Spleen (tissue), 7 donors: ENCODE measurements around the gene RERE.

Experiments used
- POLR2A ChIP-seq, 3 donors: fragments of 450-650 bp; IDR thresholded peaks; one replicate each; pipeline ENCODE4 v1.5.1; 2017; ENCODE audit warnings: antibody characterized with exemption in 3 of 3, mild to moderate bottlenecking in 1 of 3
- POLR2AphosphoS5 ChIP-seq, 3 donors: sonication (generic); formaldehyde crosslinking; IDR thresholded peaks; one replicate each; pipeline ENCODE4 v1.5.1; 2017; ENCODE audit warnings: antibody characterized with exemption in 3 of 3
- TF ChIP-seq, protein P1 (sequence below), 11 experiments: fragments of 200-600 bp in 7 of 11; fragments of 450-650 bp in 4 of 11; sonication (generic) in 4 of 11; IDR thresholded peaks in 8 of 11; conservative IDR thresholded peaks in 3 of 11; 1 replicate in 7 of 11; 2 replicates in 4 of 11; pipeline versions ENCODE4 v1.4.0 to v1.8.0; 2016 to 2021; ENCODE audit warnings: antibody characterized with exemption in 11 of 11, inconsistent platforms in 4 of 11, mild to moderate bottlenecking in 1 of 11
- donor health status: DM: no; HTN: no; CAD: no; lungs with moderate emphysema.
- donor health status: DM: no; HTN: no; CAD: no.
- donor health status: DM: no; HTN: no; CAD: no.

- TF ChIP-seq POLR2AphosphoS5 (IDR thresholded peaks at IDR 0.05) (no peak), POLR2A (IDR thresholded peaks at IDR 0.05) (no peak)
- TF ChIP-seq, protein P1, sequence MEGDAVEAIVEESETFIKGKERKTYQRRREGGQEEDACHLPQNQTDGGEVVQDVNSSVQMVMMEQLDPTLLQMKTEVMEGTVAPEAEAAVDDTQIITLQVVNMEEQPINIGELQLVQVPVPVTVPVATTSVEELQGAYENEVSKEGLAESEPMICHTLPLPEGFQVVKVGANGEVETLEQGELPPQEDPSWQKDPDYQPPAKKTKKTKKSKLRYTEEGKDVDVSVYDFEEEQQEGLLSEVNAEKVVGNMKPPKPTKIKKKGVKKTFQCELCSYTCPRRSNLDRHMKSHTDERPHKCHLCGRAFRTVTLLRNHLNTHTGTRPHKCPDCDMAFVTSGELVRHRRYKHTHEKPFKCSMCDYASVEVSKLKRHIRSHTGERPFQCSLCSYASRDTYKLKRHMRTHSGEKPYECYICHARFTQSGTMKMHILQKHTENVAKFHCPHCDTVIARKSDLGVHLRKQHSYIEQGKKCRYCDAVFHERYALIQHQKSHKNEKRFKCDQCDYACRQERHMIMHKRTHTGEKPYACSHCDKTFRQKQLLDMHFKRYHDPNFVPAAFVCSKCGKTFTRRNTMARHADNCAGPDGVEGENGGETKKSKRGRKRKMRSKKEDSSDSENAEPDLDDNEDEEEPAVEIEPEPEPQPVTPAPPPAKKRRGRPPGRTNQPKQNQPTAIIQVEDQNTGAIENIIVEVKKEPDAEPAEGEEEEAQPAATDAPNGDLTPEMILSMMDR (IDR thresholded peaks at IDR 0.05 in 8 of 11, conservative IDR thresholded peaks at IDR 0.05 in 3 of 11): no peak
Measured at GRCh38 chr1:8435569-8436071, 381.8 kb downstream of the RERE start.
